HG03280 (cell line): ENCODE data around the gene SLC38A11.
A peak's percentile ranks its signal among the peaks of the same experiment; 100 is the strongest.
"Not testable (repeated sequence)": the region's sequence is repeated elsewhere in the genome, so short reads cannot be mapped to it uniquely, and the experiment has no call there.

Source experiments
- ATAC-seq: cut with Tn5 transposase; IDR thresholded peaks from one replicate; pipeline ENCODE4 v1.9.1; 2021; ENCODE audit warnings: mild to moderate bottlenecking, moderate library complexity; ENCODE audit not compliant: unreplicated experiment

Gene SLC38A11

GRCh38 chr2:164954954-164955701 lies at the start of gene SLC38A11:
TSS of gene SLC38A11 (minus strand) at chr2:164955525. CDS start at chr2:164955247, 278 bp downstream.
- no peak for ATAC-seq

GRCh38 chr2:165003443-165004130 lies 48.3 kb upstream of the SLC38A11 start:
- ATAC-seq = no peak

- no peak for ATAC-seq
Observed at GRCh38 chr2:165002638-165003037, 47.3 kb upstream of the SLC38A11 start.

GRCh38 chr2:164994664-164995299 lies 39.5 kb upstream of the SLC38A11 start:
- not testable (repeated sequence) for ATAC-seq

GRCh38 chr2:164993287-164994016 lies 38.1 kb upstream of the SLC38A11 start:
- peak; percentile 12 for ATAC-seq

- ATAC-seq = peak; percentile 65
Observed at GRCh38 chr2:164992818-164993217, 37.5 kb upstream of the SLC38A11 start.

GRCh38 chr2:164992093-164992454 lies 36.7 kb upstream of the SLC38A11 start:
- ATAC-seq = peak; percentile 6

GRCh38 chr2:164991361-164992092 lies 36.2 kb upstream of the SLC38A11 start:
- peak; percentile 75 for ATAC-seq

- ATAC-seq = not testable (repeated sequence)
Observed at GRCh38 chr2:164990953-164991352, 35.6 kb upstream of the SLC38A11 start.

- ATAC-seq = not testable (repeated sequence)
Observed at GRCh38 chr2:164988805-164989204, 33.5 kb upstream of the SLC38A11 start.

- ATAC-seq = not testable (repeated sequence)
Observed at GRCh38 chr2:164986027-164986426, 30.7 kb upstream of the SLC38A11 start.

GRCh38 chr2:164984428-164984827 lies 29.1 kb upstream of the SLC38A11 start:
- ATAC-seq = no peak

GRCh38 chr2:164981217-164981990 lies 26.1 kb upstream of the SLC38A11 start:
- ATAC-seq = no peak

GRCh38 chr2:164980688-164981087 lies 25.4 kb upstream of the SLC38A11 start:
- ATAC-seq = not testable (repeated sequence)

GRCh38 chr2:164979113-164979512 lies 23.8 kb upstream of the SLC38A11 start:
- ATAC-seq = no peak

- not testable (repeated sequence) for ATAC-seq
Observed at GRCh38 chr2:164976875-164977470, 21.6 kb upstream of the SLC38A11 start.

- no peak for ATAC-seq
Observed at GRCh38 chr2:164976301-164976700, 21.0 kb upstream of the SLC38A11 start.

- no peak for ATAC-seq
Observed at GRCh38 chr2:164975891-164976290, 20.6 kb upstream of the SLC38A11 start.

GRCh38 chr2:164974221-164974620 lies 18.9 kb upstream of the SLC38A11 start:
- no peak for ATAC-seq
